Loucy (cell line): ENCODE measurements around the gene UBASH3A.
A peak's percentile ranks its signal among the peaks of the same experiment; 100 is the strongest.

Experiments used
- H2AFZ ChIP-seq: fragments of 200-600 bp; sonication (generic); 2 replicates; pipeline ENCODE4 v1.6.0; 2016; ENCODE audit warnings: antibody characterized with exemption, mild to moderate bottlenecking, low read length, moderate library complexity
- H3F3A ChIP-seq: fragments of 200-600 bp; 2 replicates; pipeline ENCODE4 v1.6.0; 2016; ENCODE audit warnings: antibody characterized with exemption, low read depth, mild to moderate bottlenecking
- H3K27me3 ChIP-seq: fragments of 200-600 bp; sonication (generic); 2 replicates; pipeline ENCODE4 v1.6.1; 2014; ENCODE audit warnings: low read length, mild to moderate bottlenecking; ENCODE audit not compliant: insufficient read depth, poor library complexity, severe bottlenecking
- H3K36me3 ChIP-seq: fragments of 200-600 bp; sonication (generic); 2 replicates; pipeline ENCODE4 v1.6.1; 2016; ENCODE audit warnings: low read length; ENCODE audit not compliant: insufficient read depth
- H3K4me1 ChIP-seq: fragments of 200-600 bp; sonication (generic); 2 replicates; pipeline ENCODE4 v1.5.1; 2014; ENCODE audit warnings: low read length, mild to moderate bottlenecking; ENCODE audit not compliant: insufficient read depth, poor library complexity, severe bottlenecking
- H3K4me2 ChIP-seq: fragments of 200-600 bp; sonication (generic); 2 replicates; pipeline ENCODE4 v1.6.0; 2014; ENCODE audit warnings: antibody characterized with exemption, low read length, low read depth, mild to moderate bottlenecking; ENCODE audit not compliant: poor library complexity, severe bottlenecking
- H3K4me3 ChIP-seq: fragments of 200-600 bp; sonication (generic); 2 replicates; pipeline ENCODE4 v1.5.1; 2014; ENCODE audit warnings: low read length, mild to moderate bottlenecking, mixed read lengths; ENCODE audit not compliant: poor library complexity, severe bottlenecking
- H3K79me2 ChIP-seq: fragments of 200-600 bp; sonication (generic); 2 replicates; pipeline ENCODE4 v1.6.1; 2014; ENCODE audit warnings: low read length; ENCODE audit not compliant: insufficient read depth
- H3K9ac ChIP-seq: fragments of 200-600 bp; sonication (generic); 2 replicates; pipeline ENCODE4 v1.6.0; 2014; ENCODE audit warnings: mild to moderate bottlenecking, low read depth, low read length, moderate library complexity; ENCODE audit not compliant: poor library complexity, severe bottlenecking
- H3K9me2 ChIP-seq: fragments of 200-600 bp; sonication (generic); replicated peaks from 2 replicates; pipeline ENCODE4 v1.6.1; 2016; ENCODE audit warnings: low read depth, low read length, mixed read lengths
- H3K9me3 ChIP-seq: fragments of 200-600 bp; sonication (generic); 2 replicates; pipeline ENCODE4 v1.6.1; 2014; ENCODE audit warnings: mild to moderate bottlenecking, antibody characterized with exemption, low read length, low read depth; ENCODE audit not compliant: insufficient read depth
- H4K20me1 ChIP-seq: fragments of 200-600 bp; sonication (generic); 2 replicates; pipeline ENCODE4 v1.6.0; 2014; ENCODE audit warnings: antibody characterized with exemption, low read length, mild to moderate bottlenecking; ENCODE audit not compliant: insufficient read depth, poor library complexity, severe bottlenecking
- CTCF ChIP-seq: fragments of 200-600 bp; sonication (generic); conservative IDR thresholded peaks from 2 replicates; pipeline ENCODE4 v1.5.1; 2014; ENCODE audit warnings: mild to moderate bottlenecking, antibody characterized with exemption, low read length
- EZH2phosphoT487 ChIP-seq: fragments of 200-600 bp; IDR thresholded peaks from 2 replicates; pipeline ENCODE4 v1.6.1; 2018; ENCODE audit warnings: antibody characterized with exemption, mild to moderate bottlenecking, moderate library complexity, borderline replicate concordance

Gene UBASH3A

GRCh38 chr21:42398436-42399028 is 5.2 kb upstream of the UBASH3A start:
- H3K9me3 ChIP-seq: no peaks in the 10 kb centered on the region
- no peaks in the 10 kb centered on the region for H3K36me3 ChIP-seq
- no peaks in the 10 kb centered on the region for H3K9me2 ChIP-seq
- no peak overlapping the region for H3K4me3 ChIP-seq
- H4K20me1 ChIP-seq: no peaks in the 10 kb centered on the region
- TF ChIP-seq EZH2phosphoT487: no peak
- TF ChIP-seq CTCF: no peak
- H3K27me3 ChIP-seq: no peaks in the 10 kb centered on the region
- H2AFZ ChIP-seq: no peak overlapping the region
- no peaks in the 10 kb centered on the region for H3K79me2 ChIP-seq
- peak overlapping the region; percentile 27 for H3K9ac ChIP-seq
- H3K4me1 ChIP-seq: peaks cover 46% of the 10 kb centered on the region
- H3F3A ChIP-seq: 0 out of 2 replicates have a peak, but pooled peaks cover 4% of the 10 kb centered on the region
- peak overlapping the region; percentile 17 for H3K4me2 ChIP-seq

GRCh38 chr21:42400525-42400924 is 3.2 kb upstream of the UBASH3A start:
- Histone ChIP-seq H3F3A (peaks cover 10% of the 10 kb centered on the region; the same call in 1 of the 2 replicates), H3K4me3 (no peak overlapping the region), H2AFZ (no peak overlapping the region), H3K9ac (no peak overlapping the region), H3K9me3 (no peaks in the 10 kb centered on the region), H3K27me3 (no peaks in the 10 kb centered on the region), H4K20me1 (no peaks in the 10 kb centered on the region), H3K4me1 (peaks cover 66% of the 10 kb centered on the region), H3K4me2 (no peak overlapping the region), H3K79me2 (peaks cover 12% of the 10 kb centered on the region), H3K36me3 (no peaks in the 10 kb centered on the region), H3K9me2 (no peaks in the 10 kb centered on the region)
- no peak for TF ChIP-seq EZH2phosphoT487
- TF ChIP-seq CTCF: no peak

GRCh38 chr21:42401154-42401553 is 2.5 kb upstream of the UBASH3A start:
- Histone ChIP-seq H3K9me3 (no peaks in the 10 kb centered on the region), H3F3A (peaks cover 10% of the 10 kb centered on the region; the same call in 1 of the 2 replicates), H3K9me2 (no peaks in the 10 kb centered on the region), H3K36me3 (no peaks in the 10 kb centered on the region), H3K4me2 (no peak overlapping the region), H3K4me3 (no peak overlapping the region), H2AFZ (no peak overlapping the region), H3K4me1 (peaks cover 72% of the 10 kb centered on the region), H4K20me1 (no peaks in the 10 kb centered on the region), H3K9ac (no peak overlapping the region), H3K27me3 (no peaks in the 10 kb centered on the region), H3K79me2 (peaks cover 18% of the 10 kb centered on the region)
- TF ChIP-seq EZH2phosphoT487 (no peak), CTCF (no peak)
